OCI-LY1 (cell line): Measurements from ENCODE around the gene TMEM184B.

Experiments used
- H2AFZ ChIP-seq: fragments of 200-600 bp; sonication (generic), shearing (Covaris generic); 2 replicates; pipeline ENCODE4 v1.6.0; 2014; ENCODE audit warnings: antibody characterized with exemption, mild to moderate bottlenecking, low read length
- H3F3A ChIP-seq: fragments of 200-600 bp; sonication (generic), shearing (Covaris generic); 2 replicates; pipeline ENCODE4 v1.6.0; 2014; ENCODE audit warnings: mild to moderate bottlenecking, antibody characterized with exemption, low read length, moderate library complexity; ENCODE audit not compliant: insufficient read depth
- H3K27ac ChIP-seq: fragments of 200-600 bp; sonication (generic); 2 replicates; pipeline ENCODE4 v1.5.1; 2014; ENCODE audit warnings: low read length, mixed run types, mild to moderate bottlenecking, low read depth; ENCODE audit not compliant: poor library complexity, severe bottlenecking
- H3K27me3 ChIP-seq: fragments of 200-600 bp; sonication (generic); 2 replicates; pipeline ENCODE4 v1.6.0; 2014; ENCODE audit warnings: antibody characterized with exemption, mild to moderate bottlenecking, low read length, moderate library complexity; ENCODE audit not compliant: insufficient read depth
- H3K36me3 ChIP-seq: fragments of 200-600 bp; sonication (generic); 2 replicates; pipeline ENCODE4 v1.6.1; 2014; ENCODE audit warnings: mild to moderate bottlenecking, antibody characterized with exemption, low read length, moderate library complexity, mixed read lengths; ENCODE audit not compliant: insufficient read depth
- H3K4me1 ChIP-seq: fragments of 200-600 bp; sonication (generic); 2 replicates; pipeline ENCODE4 v1.5.1; 2014; ENCODE audit warnings: mild to moderate bottlenecking, low read length, moderate library complexity; ENCODE audit not compliant: insufficient read depth, severe bottlenecking
- H3K4me2 ChIP-seq: fragments of 200-600 bp; sonication (generic), shearing (Covaris generic); 2 replicates; pipeline ENCODE4 v1.6.1; 2014; ENCODE audit warnings: low read length
- H3K4me3 ChIP-seq: fragments of 200-600 bp; sonication (generic); 2 replicates; pipeline ENCODE4 v1.5.1; 2014; ENCODE audit warnings: low read length, low read depth, mild to moderate bottlenecking, mixed read lengths; ENCODE audit not compliant: poor library complexity, severe bottlenecking
- H3K79me2 ChIP-seq: fragments of 200-600 bp; shearing (Covaris generic); 2 replicates; pipeline ENCODE4 v1.6.1; 2016; ENCODE audit warnings: mixed run types, low read length, mixed read lengths; ENCODE audit not compliant: insufficient read depth
- H3K9ac ChIP-seq: fragments of 200-600 bp; sonication (generic), shearing (Covaris generic); 2 replicates; pipeline ENCODE4 v1.6.1; 2014; ENCODE audit warnings: mild to moderate bottlenecking, low read length, mixed read lengths
- H3K9me2 ChIP-seq: fragments of 200-600 bp; sonication (generic), shearing (Covaris generic); 2 replicates; pipeline ENCODE4 v1.6.1; 2014; ENCODE audit warnings: low read depth, mild to moderate bottlenecking, low read length, mixed read lengths
- H3K9me3 ChIP-seq: fragments of 200-600 bp; shearing (Covaris generic); 2 replicates; pipeline ENCODE4 v1.6.1; 2014; ENCODE audit warnings: low read length, mixed read lengths
- H4K20me1 ChIP-seq: fragments of 200-600 bp; sonication (generic), shearing (Covaris generic); 2 replicates; pipeline ENCODE4 v1.6.0; 2016; ENCODE audit warnings: mild to moderate bottlenecking, low read length; ENCODE audit not compliant: insufficient read depth
- CTCF ChIP-seq: fragments of 200-600 bp; sonication (generic), shearing (Covaris generic); IDR thresholded peaks from 2 replicates; pipeline ENCODE4 v1.5.1; 2017; ENCODE audit warnings: mild to moderate bottlenecking, antibody characterized with exemption, low read length, moderate library complexity, mixed read lengths
- EZH2 ChIP-seq: fragments of 200-600 bp; sonication (generic), shearing (Covaris generic); IDR thresholded peaks from 2 replicates; pipeline ENCODE4 v1.8.0; 2017; ENCODE audit warnings: borderline replicate concordance, mixed run types, mild to moderate bottlenecking, antibody characterized with exemption, low read length, moderate library complexity, mixed read lengths

TMEM184B gene

GRCh38 chr22:38251341-38251692 lies 21.5 kb downstream of the TMEM184B start:
- no peaks in the 10 kb centered on the region for H3K4me1 ChIP-seq
- no peak overlapping the region for H3K9ac ChIP-seq
- H3K79me2 ChIP-seq, result no peaks in the 10 kb centered on the region

GRCh38 chr22:38250643-38251340 lies 22.0 kb downstream of the TMEM184B start:
- TF ChIP-seq CTCF (no peak), EZH2 (no peak)
- Histone ChIP-seq H3K4me2 (no peak overlapping the region), H3K9ac (no peak overlapping the region), H3K4me1 (no peaks in the 10 kb centered on the region), H3K79me2 (no peaks in the 10 kb centered on the region), H3K9me2 (no peaks in the 10 kb centered on the region), H3K36me3 (no peaks in the 10 kb centered on the region), H3K27me3 (no peaks in the 10 kb centered on the region; the same call in 1 of the 2 replicates), H3K27ac (no peak overlapping the region), H3K4me3 (no peak overlapping the region), H3F3A (no peaks in the 10 kb centered on the region), H2AFZ (no peak overlapping the region), H4K20me1 (no peaks in the 10 kb centered on the region), H3K9me3 (peaks cover 7% of the 10 kb centered on the region; the same call in 1 of the 2 replicates)

More at GRCh38 chr22:38251341-38251692, 21.5 kb downstream of the TMEM184B start:
- no peak overlapping the region for H2AFZ ChIP-seq
- H3K4me2 ChIP-seq, result no peak overlapping the region
- no peak overlapping the region for H3K27ac ChIP-seq
- H3K27me3 ChIP-seq, result no peaks in the 10 kb centered on the region; the same call in 1 of the 2 replicates
- H3K9me2 ChIP-seq, result no peaks in the 10 kb centered on the region
- H4K20me1 ChIP-seq, result no peaks in the 10 kb centered on the region
- no peak for TF ChIP-seq EZH2
- no peak for TF ChIP-seq CTCF
- peaks cover 7% of the 10 kb centered on the region; the same call in 1 of the 2 replicates for H3K9me3 ChIP-seq
- no peaks in the 10 kb centered on the region for H3K36me3 ChIP-seq
- H3F3A ChIP-seq, result no peaks in the 10 kb centered on the region
- no peak overlapping the region for H3K4me3 ChIP-seq

- H3K79me2 ChIP-seq, result no peaks in the 10 kb centered on the region
- no peak overlapping the region for H2AFZ ChIP-seq
- H4K20me1 ChIP-seq, result no peaks in the 10 kb centered on the region
- H3K27ac ChIP-seq, result no peak overlapping the region
- H3K36me3 ChIP-seq, result no peaks in the 10 kb centered on the region
- no peaks in the 10 kb centered on the region for H3K9me2 ChIP-seq
- no peaks in the 10 kb centered on the region; the same call in 1 of the 2 replicates for H3K27me3 ChIP-seq
- H3K9ac ChIP-seq, result no peak overlapping the region
- no peak for TF ChIP-seq EZH2
- TF ChIP-seq CTCF, result no peak
- no peaks in the 10 kb centered on the region for H3F3A ChIP-seq
- H3K4me1 ChIP-seq, result no peaks in the 10 kb centered on the region
- no peak overlapping the region for H3K4me3 ChIP-seq
- H3K9me3 ChIP-seq, result peaks cover 7% of the 10 kb centered on the region; the same call in 1 of the 2 replicates
- no peak overlapping the region for H3K4me2 ChIP-seq
Observed at GRCh38 chr22:38249803-38250642, 22.8 kb downstream of the TMEM184B start.
